NB4 (cell line): ENCODE results near the gene AQP10.

Experiments used
- MYC ChIP-seq: IDR thresholded peaks from 2 replicates; pipeline ENCODE4 v1.6.1; 2011; ENCODE audit warnings: low read depth, low read length
- TF ChIP-seq, protein P1 (sequence below): IDR thresholded peaks from one replicate; pipeline ENCODE4 v1.5.1; 2012; ENCODE audit warnings: low read depth, low read length
- TF ChIP-seq, protein P2 (sequence below): IDR thresholded peaks from 2 replicates; pipeline ENCODE4 v1.6.1; 2011; ENCODE audit warnings: low read depth, low read length

DNA sequence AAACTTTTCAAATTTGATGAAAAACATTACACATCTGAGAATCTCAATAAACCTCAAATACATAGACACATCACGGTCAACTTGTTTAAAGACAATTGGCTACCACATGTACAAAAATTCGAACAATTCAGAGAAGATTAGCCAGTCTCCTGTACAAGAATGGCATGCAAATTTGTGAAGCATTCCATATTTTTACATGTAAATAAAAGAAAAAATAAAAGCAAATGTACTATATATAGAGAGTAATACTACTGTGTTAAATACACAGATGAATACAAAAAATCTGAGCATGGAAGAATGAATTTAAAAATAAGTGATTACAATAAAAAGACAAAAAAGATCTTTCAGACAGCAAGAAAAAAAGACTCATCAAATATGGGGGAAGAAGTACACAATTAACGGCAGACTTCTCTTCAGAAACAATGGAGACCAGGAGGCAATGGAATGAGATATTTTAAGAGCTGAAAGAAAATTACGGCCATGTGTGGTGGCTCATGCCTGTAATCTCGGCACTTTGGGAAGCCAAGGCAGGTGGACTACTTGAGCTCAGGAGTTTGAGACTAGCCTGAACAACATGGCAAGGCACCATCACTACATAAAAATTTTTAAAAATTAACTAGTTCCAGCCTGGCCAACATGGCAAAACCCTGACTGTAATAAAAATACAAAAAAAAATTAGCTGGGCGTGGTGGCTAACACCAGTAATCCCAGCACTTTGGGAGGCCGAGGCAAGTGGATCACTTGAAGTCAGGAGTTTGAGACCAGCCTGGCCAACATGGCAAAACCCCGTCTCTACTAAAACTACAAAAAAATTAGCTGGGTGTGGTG lies 25.3 kb upstream of the AQP10 start:
- TF ChIP-seq, protein P1, sequence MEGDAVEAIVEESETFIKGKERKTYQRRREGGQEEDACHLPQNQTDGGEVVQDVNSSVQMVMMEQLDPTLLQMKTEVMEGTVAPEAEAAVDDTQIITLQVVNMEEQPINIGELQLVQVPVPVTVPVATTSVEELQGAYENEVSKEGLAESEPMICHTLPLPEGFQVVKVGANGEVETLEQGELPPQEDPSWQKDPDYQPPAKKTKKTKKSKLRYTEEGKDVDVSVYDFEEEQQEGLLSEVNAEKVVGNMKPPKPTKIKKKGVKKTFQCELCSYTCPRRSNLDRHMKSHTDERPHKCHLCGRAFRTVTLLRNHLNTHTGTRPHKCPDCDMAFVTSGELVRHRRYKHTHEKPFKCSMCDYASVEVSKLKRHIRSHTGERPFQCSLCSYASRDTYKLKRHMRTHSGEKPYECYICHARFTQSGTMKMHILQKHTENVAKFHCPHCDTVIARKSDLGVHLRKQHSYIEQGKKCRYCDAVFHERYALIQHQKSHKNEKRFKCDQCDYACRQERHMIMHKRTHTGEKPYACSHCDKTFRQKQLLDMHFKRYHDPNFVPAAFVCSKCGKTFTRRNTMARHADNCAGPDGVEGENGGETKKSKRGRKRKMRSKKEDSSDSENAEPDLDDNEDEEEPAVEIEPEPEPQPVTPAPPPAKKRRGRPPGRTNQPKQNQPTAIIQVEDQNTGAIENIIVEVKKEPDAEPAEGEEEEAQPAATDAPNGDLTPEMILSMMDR = no peak
- TF ChIP-seq, protein P2, sequence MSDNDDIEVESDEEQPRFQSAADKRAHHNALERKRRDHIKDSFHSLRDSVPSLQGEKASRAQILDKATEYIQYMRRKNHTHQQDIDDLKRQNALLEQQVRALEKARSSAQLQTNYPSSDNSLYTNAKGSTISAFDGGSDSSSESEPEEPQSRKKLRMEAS = no peak
- TF ChIP-seq MYC = no peak
